Esophagus squamous epithelium (tissue), 4 donors: Measurements from ENCODE around the gene IL10.

ENCODE experiments used
- POLR2A ChIP-seq, 4 donors: fragments of 450-650 bp; IDR thresholded peaks; one replicate each; pipeline ENCODE4 v1.6.1; 2017; ENCODE audit warnings: antibody characterized with exemption in 4 of 4, mild to moderate bottlenecking in 4 of 4, moderate library complexity in 3 of 4
- TF ChIP-seq, protein P1 (sequence below), 6 experiments: fragments of 450-650 bp in 4 of 6; fragments of 200-600 bp in 2 of 6; sonication (generic) in 2 of 6; IDR thresholded peaks; one replicate each; pipeline ENCODE4 v1.5.1; 2016 to 2019; ENCODE audit warnings: antibody characterized with exemption in 6 of 6, mild to moderate bottlenecking in 4 of 6, moderate library complexity in 4 of 6

GRCh38 chr1:206786212-206786886 is 14.1 kb upstream of the IL10 start:
- no peak for TF ChIP-seq POLR2A (IDR thresholded peaks at IDR 0.05)
- TF ChIP-seq, protein P1, sequence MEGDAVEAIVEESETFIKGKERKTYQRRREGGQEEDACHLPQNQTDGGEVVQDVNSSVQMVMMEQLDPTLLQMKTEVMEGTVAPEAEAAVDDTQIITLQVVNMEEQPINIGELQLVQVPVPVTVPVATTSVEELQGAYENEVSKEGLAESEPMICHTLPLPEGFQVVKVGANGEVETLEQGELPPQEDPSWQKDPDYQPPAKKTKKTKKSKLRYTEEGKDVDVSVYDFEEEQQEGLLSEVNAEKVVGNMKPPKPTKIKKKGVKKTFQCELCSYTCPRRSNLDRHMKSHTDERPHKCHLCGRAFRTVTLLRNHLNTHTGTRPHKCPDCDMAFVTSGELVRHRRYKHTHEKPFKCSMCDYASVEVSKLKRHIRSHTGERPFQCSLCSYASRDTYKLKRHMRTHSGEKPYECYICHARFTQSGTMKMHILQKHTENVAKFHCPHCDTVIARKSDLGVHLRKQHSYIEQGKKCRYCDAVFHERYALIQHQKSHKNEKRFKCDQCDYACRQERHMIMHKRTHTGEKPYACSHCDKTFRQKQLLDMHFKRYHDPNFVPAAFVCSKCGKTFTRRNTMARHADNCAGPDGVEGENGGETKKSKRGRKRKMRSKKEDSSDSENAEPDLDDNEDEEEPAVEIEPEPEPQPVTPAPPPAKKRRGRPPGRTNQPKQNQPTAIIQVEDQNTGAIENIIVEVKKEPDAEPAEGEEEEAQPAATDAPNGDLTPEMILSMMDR (IDR thresholded peaks at IDR 0.05): no peak
